Activated naive CD8-positive, alpha-beta T cell treated with anti-CD3 and anti-CD28 coated beads, Interleukin-2, amount 50 U/mL, for 16 hours (primary cell): Measurements from ENCODE around the gene TMC5.
"Not testable (repeated sequence)": the region's sequence is repeated elsewhere in the genome, so short reads cannot be mapped to it uniquely, and the experiment has no call there.

Source experiments
- DNase-seq: peaks from one replicate; pipeline ENCODE4 v3.0.0-alpha.2; 2020; ENCODE audit warnings: low read depth, low spot score

TMC5 gene

GRCh38 chr16:19417640-19418039 is at the start of gene TMC5:
Gene TMC5, plus strand, starts transcription at chr16:19417883. Its CDS starts 22,156 bp downstream, at chr16:19440039.
- DNase-seq, result no peak

- not testable (repeated sequence) for DNase-seq
Measured at GRCh38 chr16:19372541-19372940, 45.1 kb upstream of the TMC5 start.

GRCh38 chr16:19374402-19374801 is 43.3 kb upstream of the TMC5 start:
- no peak for DNase-seq

- DNase-seq, result no peak
Measured at GRCh38 chr16:19375561-19376158, 42.0 kb upstream of the TMC5 start.

- DNase-seq, result no peak
Measured at GRCh38 chr16:19377864-19378263, 39.8 kb upstream of the TMC5 start.

- no peak for DNase-seq
Measured at GRCh38 chr16:19378511-19378910, 39.2 kb upstream of the TMC5 start.

- no peak for DNase-seq
Measured at GRCh38 chr16:19379838-19380237, 37.8 kb upstream of the TMC5 start.

- no peak for DNase-seq
Measured at GRCh38 chr16:19380328-19380727, 37.4 kb upstream of the TMC5 start.

GRCh38 chr16:19382084-19382801 is 35.4 kb upstream of the TMC5 start:
- no peak for DNase-seq

GRCh38 chr16:19382887-19383816 is 34.5 kb upstream of the TMC5 start:
- DNase-seq, result no peak

GRCh38 chr16:19384656-19385055 is 33.0 kb upstream of the TMC5 start:
- DNase-seq, result no peak

- DNase-seq, result no peak
Measured at GRCh38 chr16:19386525-19386924, 31.2 kb upstream of the TMC5 start.

- no peak for DNase-seq
Measured at GRCh38 chr16:19389246-19389645, 28.4 kb upstream of the TMC5 start.

- DNase-seq, result not testable (repeated sequence)
Measured at GRCh38 chr16:19391185-19391776, 26.4 kb upstream of the TMC5 start.

GRCh38 chr16:19392352-19392751 is 25.3 kb upstream of the TMC5 start:
- no peak for DNase-seq

GRCh38 chr16:19393226-19394111 is 24.2 kb upstream of the TMC5 start:
- no peak for DNase-seq

- DNase-seq, result not testable (repeated sequence)
Measured at GRCh38 chr16:19395646-19396267, 21.9 kb upstream of the TMC5 start.

GRCh38 chr16:19396555-19397011 is 21.1 kb upstream of the TMC5 start:
- no peak for DNase-seq

GRCh38 chr16:19397373-19397772 is 20.3 kb upstream of the TMC5 start:
- DNase-seq, result not testable (repeated sequence)

GRCh38 chr16:19400711-19401110 is 17.0 kb upstream of the TMC5 start:
- no peak for DNase-seq
